Sigmoid colon (tissue), 7 donors: ENCODE measurements around the gene ATP6V0D1. TPM values are rescaled to one million over a fixed set of nuclear protein-coding genes. Genes with fewer than 3 reads are reported as not detected.

Experiments used
- DNase-seq: peaks from one replicate; pipeline ENCODE4 v3.0.0-alpha.2; 2019
- H3K27ac ChIP-seq, 4 donors: fragments of 200-600 bp; sonication (generic); one replicate each; pipeline ENCODE4 v1.5.1; 2016 to 2019; ENCODE audit warnings: mild to moderate bottlenecking in 1 of 4
- H3K27me3 ChIP-seq, 3 donors: fragments of 200-600 bp; sonication (generic); one replicate each; pipeline ENCODE4 v1.5.1; 2019; ENCODE audit warnings: mild to moderate bottlenecking in 1 of 3
- H3K36me3 ChIP-seq, 4 donors: fragments of 200-600 bp; sonication (generic); one replicate each; pipeline ENCODE4 v1.5.1; 2016 to 2019
- H3K4me1 ChIP-seq, 4 donors: fragments of 200-600 bp; sonication (generic); one replicate each; pipeline ENCODE4 v1.5.1; 2017 to 2019
- H3K4me3 ChIP-seq, 4 donors: fragments of 200-600 bp; sonication (generic); one replicate each; pipeline ENCODE4 v1.5.1; 2017 to 2019; ENCODE audit warnings: mild to moderate bottlenecking in 2 of 4, moderate library complexity in 1 of 4
- H3K9me3 ChIP-seq, 4 donors: fragments of 200-600 bp in 3 of 4; sonication (generic) in 3 of 4; one replicate each; pipeline versions ENCODE4 v1.5.1 to v1.6.1; 2013 to 2019
- POLR2A ChIP-seq, 2 donors: fragments of 450-650 bp; IDR thresholded peaks; one replicate each; pipeline ENCODE4 v1.6.1; 2016; ENCODE audit warnings: antibody characterized with exemption in 2 of 2, mild to moderate bottlenecking in 2 of 2, moderate library complexity in 2 of 2
- WGBS, 2 donors: extraction: QIAGEN DNeasy Blood & Tissue Kit; methylation state at CpG; one replicate each; pipeline ENCODE4 v1.1.7; 2013; 5-methylcytosine and 5-hydroxymethylcytosine counted together
- intact Hi-C: fragments of 100-400 bp; cut with DNase I; formaldehyde crosslinking; loops from one replicate; pipeline ENCODE4 v1.15.1; 2023
- polyA plus RNA-seq, 3 donors: library from polyadenylated mRNA; stranded (reverse); fragments of 200-250 nt; gene quantifications; one replicate each; pipeline ENCODE4 v1.2.3, GENCODE V29; 2013
- small RNA-seq, 3 donors: library from RNA; depleted of rRNA; stranded (forward); fragments of <200 nt; gene quantifications; one replicate each; pipeline ENCODE3, GENCODE V24; 2016
- total RNA-seq, 4 donors: library from RNA; depleted of rRNA; stranded (reverse); fragments of >200 nt; gene quantifications; one replicate each; pipeline ENCODE4 v1.1.0, GENCODE V29; 2016
- TF ChIP-seq, protein P1 (sequence below), 4 experiments: fragments of 450-650 bp in 3 of 4; fragments of 200-600 bp in 1 of 4; IDR thresholded peaks; one replicate each; pipeline ENCODE4 v1.5.1; 2016 to 2019; ENCODE audit warnings: antibody characterized with exemption in 4 of 4, mild to moderate bottlenecking in 3 of 4, moderate library complexity in 2 of 4
- donor health status: healthy with polysubstance abuse.
- donor health status: Bipolar disorder and iron deficiency.
- donor health status: healthy.

Gene ATP6V0D1
- total and polyA plus RNA-seq, 7 donors, result 70.3 to 287 (median 112) TPM

DNA sequence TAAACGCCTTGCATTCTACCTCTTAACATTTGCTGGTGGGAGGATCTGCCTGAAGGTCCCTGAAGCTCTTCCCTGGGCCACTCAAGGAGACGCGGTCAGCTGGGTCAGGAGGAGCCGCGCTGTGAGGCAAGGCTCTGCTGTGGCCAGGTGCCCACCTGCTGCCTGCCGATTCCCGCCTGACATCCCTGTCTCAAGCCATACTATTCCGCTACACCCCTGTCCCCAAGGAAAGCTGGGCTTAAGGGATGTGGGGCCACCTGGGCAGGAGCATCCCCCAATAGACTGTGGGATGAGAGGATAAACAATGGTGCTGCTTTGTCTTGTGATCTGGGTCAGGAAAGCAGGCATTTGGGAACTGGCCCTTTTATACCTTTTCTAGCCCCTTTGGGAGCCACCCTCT, 92.8 kb downstream of the ATP6V0D1 start:
- peaks cover 0 to 25% (median 20%) of the 10 kb centered on the region in 4 donors for H3K4me1 ChIP-seq
- WGBS, 2 donors, result 93 to 96% methylated on average over 8 of the region's 8 CpGs
- peaks cover 0 to 29% (median 11%) of the 10 kb centered on the region in 3 donors for H3K27me3 ChIP-seq
- intact Hi-C loops, result no loop called here
- H3K9me3 ChIP-seq, result no peaks in the 10 kb centered on the region
- TF ChIP-seq, protein P1, sequence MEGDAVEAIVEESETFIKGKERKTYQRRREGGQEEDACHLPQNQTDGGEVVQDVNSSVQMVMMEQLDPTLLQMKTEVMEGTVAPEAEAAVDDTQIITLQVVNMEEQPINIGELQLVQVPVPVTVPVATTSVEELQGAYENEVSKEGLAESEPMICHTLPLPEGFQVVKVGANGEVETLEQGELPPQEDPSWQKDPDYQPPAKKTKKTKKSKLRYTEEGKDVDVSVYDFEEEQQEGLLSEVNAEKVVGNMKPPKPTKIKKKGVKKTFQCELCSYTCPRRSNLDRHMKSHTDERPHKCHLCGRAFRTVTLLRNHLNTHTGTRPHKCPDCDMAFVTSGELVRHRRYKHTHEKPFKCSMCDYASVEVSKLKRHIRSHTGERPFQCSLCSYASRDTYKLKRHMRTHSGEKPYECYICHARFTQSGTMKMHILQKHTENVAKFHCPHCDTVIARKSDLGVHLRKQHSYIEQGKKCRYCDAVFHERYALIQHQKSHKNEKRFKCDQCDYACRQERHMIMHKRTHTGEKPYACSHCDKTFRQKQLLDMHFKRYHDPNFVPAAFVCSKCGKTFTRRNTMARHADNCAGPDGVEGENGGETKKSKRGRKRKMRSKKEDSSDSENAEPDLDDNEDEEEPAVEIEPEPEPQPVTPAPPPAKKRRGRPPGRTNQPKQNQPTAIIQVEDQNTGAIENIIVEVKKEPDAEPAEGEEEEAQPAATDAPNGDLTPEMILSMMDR (IDR thresholded peaks at IDR 0.05), result no peak
- no peak for TF ChIP-seq POLR2A (IDR thresholded peaks at IDR 0.05)
- no peak for DNase-seq
- no peaks in the 10 kb centered on the region for H3K36me3 ChIP-seq
- H3K4me3 ChIP-seq, result no peak overlapping the region
- no peak overlapping the region for H3K27ac ChIP-seq

Small RNA genes lying within 50 kb of the gene (small RNA-seq; reads per million reads assigned to genes)
- gene RNU1-123P, result 0 reads per million in 3 donors

Other genes starting within 250 kb of the ATP6V0D1 start
- 10 to 100 TPM in 2 of 4 donors, 1 to 10 TPM in 2; 6.7 to 17.1 (median 11.5) TPM for gene FHOD1, start 233.7 kb downstream of the ATP6V0D1 start, total RNA-seq
- gene FHOD1, start 233.7 kb downstream of the ATP6V0D1 start, polyA plus RNA-seq, result 10 to 100 TPM in 1 of 3 donors, 1 to 10 TPM in 2; 4.8 to 25.2 (median 5.5) TPM
- gene SLC9A5, start 232.2 kb downstream of the ATP6V0D1 start, total RNA-seq, result 1 to 10 TPM in 2 of 4 donors, under 1 TPM in 1, not detected in 1; 0.68 to 6.1 (median 1.1) TPM
- under 1 TPM in 2 of 3 donors, not detected in 1; 0.46 to 0.99 TPM for gene SLC9A5, start 232.2 kb downstream of the ATP6V0D1 start, polyA plus RNA-seq
- gene PLEKHG4, start 201.6 kb downstream of the ATP6V0D1 start, total RNA-seq, result 1 to 10 TPM; 1.4 to 6.2 (median 3.7) TPM
- gene PLEKHG4, start 201.6 kb downstream of the ATP6V0D1 start, polyA plus RNA-seq, result 1 to 10 TPM; 3.0 to 7.9 (median 3.5) TPM
- gene KCTD19, start 154.4 kb downstream of the ATP6V0D1 start, total RNA-seq, result under 1 TPM in 1 of 4 donors, not detected in 3; under 0.01 TPM
- under 1 TPM in 1 of 3 donors, not detected in 2; 0.04 TPM for gene KCTD19, start 154.4 kb downstream of the ATP6V0D1 start, polyA plus RNA-seq
- gene LRRC36, start 154.3 kb downstream of the ATP6V0D1 start, total RNA-seq, result under 1 TPM in 1 of 4 donors, not detected in 3; 0.55 TPM
- under 1 TPM in 1 of 3 donors, not detected in 2; 0.74 TPM for gene LRRC36, start 154.3 kb downstream of the ATP6V0D1 start, polyA plus RNA-seq
- 10 to 100 TPM in 3 of 4 donors, 1 to 10 TPM in 1; 8.1 to 27.4 (median 16.9) TPM for gene TPPP3, start 87.7 kb downstream of the ATP6V0D1 start, total RNA-seq
- gene TPPP3, start 87.7 kb downstream of the ATP6V0D1 start, polyA plus RNA-seq, result 10 to 100 TPM in 1 of 3 donors, 1 to 10 TPM in 2; 2.4 to 13.6 (median 8.6) TPM
- 10 to 100 TPM; 12.7 to 18.3 (median 16.1) TPM for gene ZDHHC1, start 64.7 kb downstream of the ATP6V0D1 start, total RNA-seq
- 1 to 10 TPM; 4.2 to 6.6 (median 4.4) TPM for gene ZDHHC1, start 64.7 kb downstream of the ATP6V0D1 start, polyA plus RNA-seq
- 1 to 10 TPM in 2 of 4 donors, under 1 TPM in 1, not detected in 1; 0.14 to 3.9 (median 1.4) TPM for gene HSD11B2, start 50.0 kb downstream of the ATP6V0D1 start, total RNA-seq
- gene HSD11B2, start 50.0 kb downstream of the ATP6V0D1 start, polyA plus RNA-seq, result 100 to 1,000 TPM in 1 of 3 donors, 10 to 100 TPM in 2; 88.3 to 353 (median 90.4) TPM
- gene AGRP, start 2.4 kb upstream of the ATP6V0D1 start, total RNA-seq, result not detected
- gene AGRP, start 2.4 kb upstream of the ATP6V0D1 start, polyA plus RNA-seq, result not detected
- 10 to 100 TPM; 23.9 to 60.9 (median 35.2) TPM for gene RIPOR1, start 47.7 kb upstream of the ATP6V0D1 start, total RNA-seq
- gene RIPOR1, start 47.7 kb upstream of the ATP6V0D1 start, polyA plus RNA-seq, result 10 to 100 TPM; 10.2 to 26.7 (median 11.8) TPM
- gene CTCF, start 81.4 kb upstream of the ATP6V0D1 start, total RNA-seq, result 10 to 100 TPM; 29.2 to 45.7 (median 35.8) TPM
- gene CTCF, start 81.4 kb upstream of the ATP6V0D1 start, polyA plus RNA-seq, result 10 to 100 TPM; 25.8 to 28.8 (median 27.5) TPM
- gene CARMIL2, start 164.0 kb upstream of the ATP6V0D1 start, total RNA-seq, result 1 to 10 TPM in 1 of 4 donors, under 1 TPM in 3; 0.36 to 1.5 (median 0.75) TPM
- gene CARMIL2, start 164.0 kb upstream of the ATP6V0D1 start, polyA plus RNA-seq, result 10 to 100 TPM in 1 of 3 donors, under 1 TPM in 1, not detected in 1; 0.23 to 20.7 TPM
- gene ACD, start 179.1 kb upstream of the ATP6V0D1 start, total RNA-seq, result 10 to 100 TPM; 13.9 to 20.6 (median 18.7) TPM
- 10 to 100 TPM in 1 of 3 donors, 1 to 10 TPM in 2; 7.4 to 19.3 (median 9.6) TPM for gene ACD, start 179.1 kb upstream of the ATP6V0D1 start, polyA plus RNA-seq
- gene PARD6A, start 179.8 kb upstream of the ATP6V0D1 start, total RNA-seq, result 10 to 100 TPM; 12.8 to 16.6 (median 14.0) TPM
- gene PARD6A, start 179.8 kb upstream of the ATP6V0D1 start, polyA plus RNA-seq, result 1 to 10 TPM; 4.2 to 8.3 (median 4.4) TPM
- gene ENKD1, start 185.6 kb upstream of the ATP6V0D1 start, total RNA-seq, result 10 to 100 TPM; 21.0 to 27.0 (median 23.2) TPM
- gene ENKD1, start 185.6 kb upstream of the ATP6V0D1 start, polyA plus RNA-seq, result 10 to 100 TPM in 1 of 3 donors, 1 to 10 TPM in 2; 6.9 to 16.2 (median 9.0) TPM
- 10 to 100 TPM in 3 of 4 donors, 1 to 10 TPM in 1; 8.6 to 26.1 (median 21.9) TPM for gene C16orf86, start 185.7 kb upstream of the ATP6V0D1 start, total RNA-seq
- 1 to 10 TPM in 2 of 3 donors, under 1 TPM in 1; 0.46 to 5.0 (median 1.8) TPM for gene C16orf86, start 185.7 kb upstream of the ATP6V0D1 start, polyA plus RNA-seq
- 10 to 100 TPM in 2 of 4 donors, 1 to 10 TPM in 2; 8.1 to 19.1 (median 11.1) TPM for gene GFOD2, start 238.2 kb upstream of the ATP6V0D1 start, total RNA-seq
- 10 to 100 TPM; 13.8 to 19.5 (median 15.5) TPM for gene GFOD2, start 238.2 kb upstream of the ATP6V0D1 start, polyA plus RNA-seq